ENCODE results near the gene HADHA.

DNA sequence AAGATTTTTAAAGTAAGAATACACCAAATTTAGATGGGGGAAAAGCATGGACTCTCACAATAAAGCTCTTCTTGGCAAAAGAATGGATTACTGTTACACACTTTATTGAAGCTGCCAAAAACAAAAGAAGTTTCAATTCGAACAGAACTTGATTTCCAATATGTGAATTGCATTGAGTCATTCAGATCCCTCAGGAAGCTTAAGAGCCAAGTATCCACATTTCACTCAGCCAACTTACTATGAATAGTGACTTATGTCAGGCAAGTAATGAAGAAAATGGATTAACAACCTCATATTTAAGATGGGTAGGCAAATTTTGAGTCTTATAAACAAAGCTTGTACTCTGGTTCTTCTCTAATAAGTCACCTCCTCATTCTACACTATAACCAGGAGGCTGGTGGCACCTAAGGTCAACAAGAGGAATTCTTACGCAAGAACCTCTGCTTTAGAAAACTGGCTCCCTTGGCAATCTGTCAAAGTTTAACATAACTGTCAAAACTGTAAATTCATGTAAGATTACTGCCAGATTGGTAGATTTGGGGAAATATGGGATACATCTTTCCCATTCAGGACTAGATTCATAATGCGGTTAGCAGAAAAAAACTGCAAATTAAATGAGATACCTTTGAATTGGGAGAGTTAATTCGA lies 6.0 kb downstream of the HADHA start:
- TF ChIP-seq EZH2 (IDR thresholded peaks at IDR 0.05; ENCODE audit: borderline replicate concordance, low read length) = no peak
- TF ChIP-seq, protein P1, sequence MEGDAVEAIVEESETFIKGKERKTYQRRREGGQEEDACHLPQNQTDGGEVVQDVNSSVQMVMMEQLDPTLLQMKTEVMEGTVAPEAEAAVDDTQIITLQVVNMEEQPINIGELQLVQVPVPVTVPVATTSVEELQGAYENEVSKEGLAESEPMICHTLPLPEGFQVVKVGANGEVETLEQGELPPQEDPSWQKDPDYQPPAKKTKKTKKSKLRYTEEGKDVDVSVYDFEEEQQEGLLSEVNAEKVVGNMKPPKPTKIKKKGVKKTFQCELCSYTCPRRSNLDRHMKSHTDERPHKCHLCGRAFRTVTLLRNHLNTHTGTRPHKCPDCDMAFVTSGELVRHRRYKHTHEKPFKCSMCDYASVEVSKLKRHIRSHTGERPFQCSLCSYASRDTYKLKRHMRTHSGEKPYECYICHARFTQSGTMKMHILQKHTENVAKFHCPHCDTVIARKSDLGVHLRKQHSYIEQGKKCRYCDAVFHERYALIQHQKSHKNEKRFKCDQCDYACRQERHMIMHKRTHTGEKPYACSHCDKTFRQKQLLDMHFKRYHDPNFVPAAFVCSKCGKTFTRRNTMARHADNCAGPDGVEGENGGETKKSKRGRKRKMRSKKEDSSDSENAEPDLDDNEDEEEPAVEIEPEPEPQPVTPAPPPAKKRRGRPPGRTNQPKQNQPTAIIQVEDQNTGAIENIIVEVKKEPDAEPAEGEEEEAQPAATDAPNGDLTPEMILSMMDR (IDR thresholded peaks at IDR 0.05; ENCODE audit: low read length) = no peak
